GM19324 (cell line): ENCODE measurements around the gene IGFALS.

Experiments
- ATAC-seq: cut with Tn5 transposase; IDR thresholded peaks from one replicate; pipeline ENCODE4 v1.9.1; 2021; ENCODE audit warnings: mild to moderate bottlenecking, moderate library complexity; ENCODE audit not compliant: unreplicated experiment, low FRiP score

The IGFALS gene

GRCh38 chr16:1790611-1791255 lies 2.8 kb downstream of the IGFALS start:
- no peak for ATAC-seq

GRCh38 chr16:1790261-1790610 lies 3.3 kb downstream of the IGFALS start:
- no peak for ATAC-seq

GRCh38 chr16:1789643-1790045 lies 3.9 kb downstream of the IGFALS start:
- ATAC-seq = no peak

- no peak for ATAC-seq
Measured at GRCh38 chr16:1788708-1789100, 4.8 kb downstream of the IGFALS start.

DNA sequence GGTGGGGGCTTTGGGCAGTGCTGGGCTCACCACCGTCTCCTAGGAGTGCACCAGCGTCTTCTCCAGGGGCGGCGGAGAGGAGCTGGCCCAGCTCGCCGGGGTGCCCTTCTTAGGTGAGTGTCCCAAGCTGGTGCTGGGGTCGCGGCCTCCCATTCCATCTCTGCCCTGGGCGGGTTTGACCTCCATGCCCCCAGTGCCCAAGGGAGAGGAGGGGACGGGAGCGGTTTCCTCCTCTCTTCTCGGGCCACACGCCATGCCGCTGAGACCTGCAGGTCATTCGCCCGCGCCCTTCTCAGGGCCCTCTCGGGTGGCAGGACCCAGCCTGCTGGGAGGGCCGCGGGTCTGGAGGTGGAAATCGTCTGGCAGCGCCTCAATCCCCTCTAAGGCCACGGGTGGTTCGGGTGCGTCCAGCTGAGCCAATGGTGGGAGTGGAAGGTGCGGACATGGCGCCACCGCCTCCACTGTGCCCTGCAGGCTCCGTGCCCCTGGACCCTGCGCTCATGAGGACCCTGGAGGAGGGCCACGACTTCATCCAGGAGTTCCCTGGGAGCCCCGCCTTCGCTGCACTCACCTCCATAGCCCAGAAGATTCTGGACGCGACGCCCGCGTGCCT lies 5.3 kb downstream of the IGFALS start:
- ATAC-seq = no peak

- no peak for ATAC-seq
Measured at GRCh38 chr16:1787322-1788094, 6.0 kb downstream of the IGFALS start.

DNA sequence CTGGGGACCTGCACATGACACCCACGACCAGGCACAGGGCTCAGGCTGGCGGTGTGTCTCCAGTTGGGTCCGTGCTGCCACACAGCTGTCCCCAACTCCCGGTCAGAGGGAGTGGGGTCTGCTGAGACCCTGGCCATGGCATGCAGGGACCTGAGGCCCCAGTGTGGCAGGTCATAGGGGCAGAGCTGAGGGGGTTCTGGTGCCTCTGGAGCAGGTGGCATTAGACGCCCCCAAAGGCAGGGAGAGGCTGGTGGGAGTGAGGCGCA lies 6.5 kb downstream of the IGFALS start:
- no peak for ATAC-seq

DNA sequence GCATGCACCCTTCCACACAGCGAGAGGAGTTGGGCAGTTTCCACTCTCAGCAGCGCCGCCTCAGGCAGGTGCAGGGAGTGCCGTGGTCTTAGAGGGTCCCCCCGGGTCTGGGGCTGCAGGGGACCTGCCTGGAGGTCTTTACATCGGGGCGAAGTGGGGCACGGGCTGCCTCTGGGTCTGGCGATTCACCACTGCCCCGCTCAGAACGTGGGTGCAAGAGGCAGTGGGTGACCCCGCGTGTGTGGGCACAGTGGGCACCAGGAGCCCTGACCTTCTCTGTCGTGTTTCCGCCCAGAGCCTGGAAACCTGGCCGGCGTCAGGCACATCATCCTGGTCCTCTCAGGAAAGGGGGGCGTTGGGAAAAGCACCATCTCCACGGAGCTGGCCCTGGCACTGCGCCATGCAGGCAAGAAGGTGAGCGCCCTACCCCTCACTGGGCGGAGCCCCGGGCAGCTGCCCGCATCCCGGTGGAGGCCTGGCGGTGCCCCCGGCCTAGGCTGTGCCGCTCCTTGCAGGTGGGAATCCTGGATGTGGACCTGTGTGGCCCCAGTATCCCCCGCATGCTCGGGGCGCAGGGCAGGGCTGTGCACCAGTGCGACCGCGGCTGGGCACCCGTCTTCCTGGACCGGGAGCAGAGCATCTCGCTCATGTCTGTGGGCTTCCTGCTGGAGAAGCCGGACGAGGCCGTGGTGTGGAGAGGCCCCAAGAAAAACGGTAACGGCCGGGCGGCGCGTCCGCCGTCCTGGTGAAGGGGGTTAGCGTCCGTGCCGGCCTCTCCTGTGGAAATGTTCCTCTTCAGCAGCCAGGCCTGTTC lies 7.1 kb downstream of the IGFALS start:
- no peak for ATAC-seq

DNA sequence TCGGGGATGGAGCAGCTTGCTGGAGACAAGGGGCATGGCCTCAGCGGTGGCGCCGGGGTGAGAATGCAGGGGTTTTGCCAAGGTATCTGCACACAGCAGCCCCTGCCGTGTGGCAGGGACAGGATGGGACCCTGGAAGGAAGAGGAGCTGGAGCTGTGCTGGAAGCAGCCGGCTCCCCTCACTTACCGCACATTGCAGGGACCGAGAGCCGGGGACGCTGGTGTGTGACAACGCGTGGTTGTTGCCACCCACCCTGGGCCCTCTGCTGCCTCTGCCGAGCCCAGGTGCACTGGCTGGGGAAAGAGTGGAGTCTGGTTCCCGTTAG lies 7.7 kb downstream of the IGFALS start:
- no peak for ATAC-seq

DNA sequence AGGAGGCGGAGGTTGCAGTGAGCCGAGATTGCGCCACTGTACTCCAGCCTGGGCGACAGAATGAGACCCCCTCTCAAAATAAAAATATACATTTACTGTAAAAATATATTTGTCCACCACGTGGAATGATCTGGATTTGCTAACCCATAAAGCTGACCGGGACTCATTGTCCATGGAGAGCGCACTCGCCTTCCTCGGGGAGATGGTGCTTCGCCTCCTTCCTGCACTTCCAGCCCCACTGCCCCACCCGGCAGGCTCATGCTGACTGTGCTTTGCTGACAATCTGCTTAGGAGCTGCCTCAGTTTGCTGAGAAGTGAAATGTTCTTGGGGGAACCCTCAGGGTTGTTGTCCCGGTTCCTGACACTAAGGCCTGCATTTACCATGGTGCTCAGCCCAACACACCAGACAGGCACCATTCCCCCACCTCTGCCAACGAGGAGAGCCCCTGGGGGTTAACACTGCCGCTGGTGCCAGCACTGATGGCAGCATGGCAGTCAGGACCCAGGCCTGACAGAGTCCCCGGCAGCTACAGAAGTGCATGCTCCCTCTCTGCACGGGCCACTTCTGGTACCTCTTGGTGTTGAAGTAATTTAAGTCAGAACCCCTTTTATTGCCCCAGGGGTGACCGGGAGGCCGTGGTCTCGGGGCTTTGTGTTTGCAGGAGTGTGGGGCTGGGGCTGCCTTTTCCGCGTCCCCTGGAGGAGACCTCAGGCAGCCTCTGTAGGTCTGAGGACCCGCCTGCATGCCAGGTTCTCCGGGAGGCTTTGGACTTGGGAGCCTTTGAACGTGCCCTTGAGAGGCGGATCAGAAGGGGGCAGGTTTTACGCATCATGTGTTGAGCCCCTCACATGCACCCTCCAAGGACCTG lies 8.3 kb downstream of the IGFALS start:
- ATAC-seq = no peak

- peak; percentile 87 for ATAC-seq
Measured at GRCh38 chr16:1782408-1783264, 10.9 kb downstream of the IGFALS start, which contains the start of the genes NUBP2 and SPSB3. Gene NUBP2 (plus strand): TSS chr16:1782960. CDS start chr16:1783021, 61 bp downstream. Gene SPSB3 (minus strand): TSS chr16:1782571. CDS start chr16:1781483, 1,088 bp downstream.

- peak; percentile 3 for ATAC-seq
Measured at GRCh38 chr16:1781758-1782407, 11.6 kb downstream of the IGFALS start.

DNA sequence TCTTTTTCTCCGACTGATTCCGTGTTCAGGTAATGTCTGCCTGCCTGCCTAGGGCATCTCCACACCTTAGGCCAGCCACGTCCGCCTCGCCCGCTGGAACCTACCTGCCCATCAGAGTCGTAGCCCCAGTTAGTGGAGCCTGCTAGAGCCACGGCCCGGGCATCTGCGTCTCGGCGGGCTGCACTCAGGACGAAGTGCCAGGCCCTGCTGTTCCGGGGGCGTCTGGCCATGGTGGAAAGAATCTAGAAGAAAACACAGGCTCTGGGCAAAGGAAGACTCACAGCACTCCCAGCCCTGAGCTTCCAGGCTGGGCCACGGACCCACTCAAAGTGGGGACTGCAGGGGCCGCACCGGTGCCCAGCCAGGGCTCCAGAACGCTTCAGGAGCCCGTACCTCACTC lies 12.3 kb downstream of the IGFALS start:
- no peak for ATAC-seq

GRCh38 chr16:1780677-1781072 lies 12.8 kb downstream of the IGFALS start:
- no peak for ATAC-seq

- no peak for ATAC-seq
Measured at GRCh38 chr16:1779741-1780676, 13.5 kb downstream of the IGFALS start.

- no peak for ATAC-seq
Measured at GRCh38 chr16:1779234-1779701, 14.2 kb downstream of the IGFALS start.
